Gastroesophageal sphincter (tissue), 3 donors: ENCODE measurements around the gene MACC1.

Experiments
- CTCF ChIP-seq, 4 experiments: fragments of 200-600 bp in 2 of 4; fragments of 450-650 bp in 2 of 4; sonication (generic) in 1 of 4; IDR thresholded peaks; one replicate each; pipeline ENCODE4 v1.5.1; 2017 to 2019; ENCODE audit warnings: antibody characterized with exemption in 4 of 4, mild to moderate bottlenecking in 2 of 4, moderate library complexity in 2 of 4
- EP300 ChIP-seq: sonication (generic); formaldehyde crosslinking; IDR thresholded peaks from one replicate; pipeline ENCODE4 v1.6.1; 2017; ENCODE audit warnings: antibody characterized with exemption, mild to moderate bottlenecking
- POLR2A ChIP-seq, 2 donors: fragments of 450-650 bp; IDR thresholded peaks; one replicate each; pipeline ENCODE4 v1.6.1; 2017; ENCODE audit warnings: antibody characterized with exemption in 2 of 2, mild to moderate bottlenecking in 2 of 2, moderate library complexity in 1 of 2
- POLR2AphosphoS5 ChIP-seq: sonication (generic); formaldehyde crosslinking; IDR thresholded peaks from one replicate; pipeline ENCODE4 v1.6.1; 2017; ENCODE audit warnings: antibody characterized with exemption

- TF ChIP-seq CTCF (IDR thresholded peaks at IDR 0.05) (no peak), POLR2A (IDR thresholded peaks at IDR 0.05) (no peak), POLR2AphosphoS5 (no peak), EP300 (no peak)
Measured at GRCh38 chr7:20219062-20219445, 1.9 kb upstream of the MACC1 start.
